Left renal cortex interstitium (tissue), 4 donors: ENCODE results near the gene CEP72. TPM values are rescaled to one million over a fixed set of nuclear protein-coding genes. Genes with fewer than 3 reads are reported as not detected.
"Not testable (repeated sequence)": the region's sequence is repeated elsewhere in the genome, so short reads cannot be mapped to it uniquely, and the experiment has no call there.

ENCODE experiments used
- DNase-seq, 4 donors: peaks; one replicate each; pipeline ENCODE4 v3.0.0-alpha.2; 2013; ENCODE audit warnings: low read depth in 4 of 4, low spot score in 2 of 4, missing footprints in 1 of 4
- polyA plus RNA-seq, 4 donors: library from polyadenylated mRNA; unstranded; fragments of 120-200 nt; gene quantifications; one replicate each; pipeline ENCODE4 v1.2.1, GENCODE V29; 2013; ENCODE audit not compliant: insufficient read length in 4 of 4

CEP72 gene, protein sequence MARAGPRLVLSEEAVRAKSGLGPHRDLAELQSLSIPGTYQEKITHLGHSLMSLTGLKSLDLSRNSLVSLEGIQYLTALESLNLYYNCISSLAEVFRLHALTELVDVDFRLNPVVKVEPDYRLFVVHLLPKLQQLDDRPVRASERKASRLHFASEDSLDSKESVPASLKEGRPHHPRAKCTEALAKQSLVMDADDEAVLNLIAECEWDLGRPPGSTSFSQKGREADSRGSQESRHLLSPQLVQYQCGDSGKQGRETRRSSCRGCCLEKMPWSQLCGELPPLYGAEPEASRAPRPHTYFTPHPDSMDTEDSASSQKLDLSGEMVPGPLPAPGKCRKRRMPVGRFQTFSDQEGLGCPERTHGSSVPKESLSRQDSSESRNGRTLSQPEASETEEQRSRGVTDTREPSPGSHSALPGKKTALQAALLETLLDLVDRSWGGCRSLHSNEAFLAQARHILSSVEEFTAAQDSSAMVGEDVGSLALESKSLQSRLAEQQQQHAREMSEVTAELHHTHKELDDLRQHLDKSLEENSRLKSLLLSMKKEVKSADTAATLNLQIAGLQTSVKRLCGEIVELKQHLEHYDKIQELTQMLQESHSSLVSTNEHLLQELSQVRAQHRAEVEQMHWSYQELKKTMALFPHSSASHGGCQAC
- polyA plus RNA-seq: 10 to 100 TPM in 2 of 4 donors, 1 to 10 TPM in 2; 6.1 to 14.4 (median 9.6) TPM

DNA sequence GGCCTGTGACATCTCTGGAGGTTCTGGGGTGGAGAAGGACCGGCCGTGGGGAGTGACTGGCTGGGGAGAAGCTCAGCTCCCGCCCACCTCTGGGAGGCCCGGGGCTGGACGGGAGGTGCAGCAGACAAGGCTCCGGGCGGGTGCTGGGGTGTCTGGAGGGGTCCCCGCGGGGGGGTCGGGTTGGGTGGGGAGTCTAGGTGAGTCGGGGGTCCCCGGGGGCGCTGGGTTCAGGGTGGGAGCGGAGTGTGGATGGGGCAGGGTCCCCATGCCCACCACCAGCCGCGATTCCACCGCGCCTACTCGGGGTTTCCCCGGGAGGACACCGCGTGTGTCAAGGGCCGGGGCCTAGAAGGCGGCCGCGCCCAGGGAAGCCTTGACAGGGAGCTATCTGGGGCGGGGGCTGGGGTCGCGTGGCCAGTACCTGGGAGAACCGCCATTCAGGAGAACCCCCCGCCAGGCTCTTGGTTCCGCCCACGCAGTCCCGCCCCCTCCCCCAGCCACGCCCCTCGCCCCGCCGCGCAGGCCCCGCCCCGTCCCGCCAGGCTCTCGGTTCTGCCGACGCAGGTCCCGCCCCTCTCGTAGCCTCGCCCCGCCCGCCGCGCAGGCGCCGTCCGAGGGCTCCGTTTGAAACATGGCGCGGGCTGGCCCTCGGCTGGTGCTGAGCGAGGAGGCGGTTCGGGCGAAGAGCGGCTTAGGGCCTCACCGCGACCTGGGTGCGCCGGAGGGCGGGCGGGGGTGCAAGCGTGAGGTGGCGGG, at the start of gene CEP72:
Gene CEP72 (plus strand): TSS at position 610 of the 756 bp plus-strand sequence. CDS start 22 bp downstream, at position 632.
- DNase-seq: peak in 3 of 4 donors; percentile 62 to 74 (median 72)

DNA sequence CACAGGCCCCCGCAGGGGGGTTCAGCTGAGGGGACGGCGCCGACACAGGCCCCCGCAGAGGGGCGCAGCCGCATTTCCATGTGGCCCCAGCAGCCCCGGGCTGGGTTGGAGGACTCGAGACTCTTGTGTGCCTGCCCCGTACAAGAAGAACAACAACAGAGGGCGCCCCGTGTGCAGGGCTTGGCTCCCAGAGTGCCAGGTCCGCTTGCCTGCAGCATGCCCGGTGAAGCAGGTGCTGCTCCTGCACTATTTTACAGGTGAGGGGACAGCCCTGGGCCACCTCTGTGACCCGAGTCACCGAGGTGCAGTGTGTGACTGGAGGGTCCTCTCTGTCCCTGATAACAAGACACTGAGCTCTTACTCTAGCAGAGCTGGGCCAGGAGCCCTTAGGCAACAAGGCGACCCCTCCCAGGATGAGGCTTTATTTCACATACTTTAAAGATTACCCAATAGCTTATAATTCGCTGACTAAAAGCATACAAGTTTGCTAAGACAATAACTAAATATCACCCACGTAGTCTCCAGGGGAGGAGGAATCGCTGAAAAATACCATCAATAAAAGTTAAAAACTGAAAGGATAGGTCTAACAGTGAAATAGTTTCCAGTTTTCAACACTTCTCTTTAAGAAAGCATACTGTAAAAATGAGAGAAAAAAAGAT, 46.2 kb upstream of the CEP72 start:
- DNase-seq: no peak

DNA sequence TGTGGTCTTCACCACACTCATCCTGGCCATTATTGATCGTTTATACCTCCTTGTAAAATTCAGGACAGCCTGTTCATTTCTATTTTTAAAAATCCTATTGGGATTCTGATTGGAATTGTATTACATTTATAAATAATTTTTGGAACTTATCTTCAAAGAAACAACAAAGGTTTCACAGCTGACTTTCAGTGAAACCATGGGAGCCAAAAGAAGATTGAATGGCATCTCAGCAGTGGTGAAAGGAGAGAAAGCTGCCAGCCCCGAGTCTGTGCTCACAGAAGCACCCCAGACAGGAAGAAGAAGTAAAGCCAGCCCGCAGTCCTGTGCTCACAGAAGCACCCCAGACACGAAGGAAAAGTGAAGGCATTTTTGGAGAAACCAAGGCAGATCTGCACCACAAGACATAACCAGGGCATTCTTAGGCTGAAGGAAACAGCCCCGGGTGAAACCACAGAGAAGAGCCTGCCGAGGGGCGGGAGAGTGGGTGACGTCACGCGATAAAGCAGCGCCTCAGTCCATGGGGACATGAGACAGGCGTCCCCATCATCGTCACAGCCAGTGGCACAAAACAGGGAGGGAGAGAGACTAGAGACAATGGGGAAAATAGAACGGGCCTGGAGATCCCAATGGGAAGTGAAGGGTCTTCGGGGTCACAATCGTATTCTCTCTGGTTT, 45.4 kb upstream of the CEP72 start:
- DNase-seq: no peak

DNA sequence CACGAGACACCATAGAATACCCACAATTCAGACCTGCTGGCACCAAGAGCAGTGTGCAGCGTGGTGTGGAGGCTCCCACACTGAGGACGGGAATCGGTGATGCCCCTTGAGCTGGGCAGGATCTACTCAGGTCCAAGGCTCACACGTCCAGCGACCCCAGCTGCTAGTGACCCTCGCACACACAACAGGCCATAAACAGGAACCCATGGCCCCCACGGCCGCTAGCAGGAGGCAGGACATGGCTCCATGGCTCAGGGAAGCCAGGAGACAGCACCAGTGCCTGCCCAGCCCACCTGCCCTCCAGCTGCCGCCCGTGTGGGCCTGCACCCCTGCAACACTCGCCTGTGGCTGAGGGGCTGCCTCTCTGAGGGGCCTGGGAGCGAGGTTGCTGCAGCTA, 44.5 kb upstream of the CEP72 start:
- no peak for DNase-seq

DNA sequence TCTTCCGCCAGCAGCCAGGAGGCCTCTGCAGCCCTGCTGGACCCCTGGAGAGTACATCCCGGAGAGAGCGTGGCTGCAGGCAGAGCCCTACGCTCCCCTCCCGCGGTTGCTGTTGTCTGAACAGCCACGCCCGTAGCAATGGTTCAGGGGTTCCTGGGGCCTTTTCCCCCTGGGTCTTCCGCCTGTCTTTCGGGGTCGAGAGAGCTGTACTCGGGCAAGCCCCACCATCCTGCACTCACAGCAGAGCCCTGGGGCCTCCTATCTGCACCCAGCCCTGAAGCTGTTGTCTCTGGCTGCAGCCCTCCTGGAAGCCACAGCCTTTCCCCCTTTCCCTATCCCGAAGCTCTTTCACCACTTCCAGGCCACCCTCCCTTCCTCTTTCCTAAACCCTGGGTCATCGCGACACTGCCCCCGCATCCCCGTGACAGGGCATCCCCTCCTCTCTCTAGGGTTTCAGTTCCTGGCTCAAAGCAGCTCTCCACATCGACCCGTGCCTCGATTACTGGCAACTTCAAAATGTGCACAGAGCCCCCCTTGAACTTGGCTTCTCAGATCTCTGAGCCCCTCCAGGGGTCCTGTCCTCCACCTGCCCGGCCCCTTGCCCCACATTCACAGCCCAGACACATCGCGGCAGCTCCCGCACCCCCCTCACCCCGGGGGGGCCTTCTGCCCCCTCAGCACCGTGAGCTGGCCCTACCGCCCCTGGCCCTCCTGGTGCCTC, 43.9 kb upstream of the CEP72 start:
- no peak for DNase-seq

DNA sequence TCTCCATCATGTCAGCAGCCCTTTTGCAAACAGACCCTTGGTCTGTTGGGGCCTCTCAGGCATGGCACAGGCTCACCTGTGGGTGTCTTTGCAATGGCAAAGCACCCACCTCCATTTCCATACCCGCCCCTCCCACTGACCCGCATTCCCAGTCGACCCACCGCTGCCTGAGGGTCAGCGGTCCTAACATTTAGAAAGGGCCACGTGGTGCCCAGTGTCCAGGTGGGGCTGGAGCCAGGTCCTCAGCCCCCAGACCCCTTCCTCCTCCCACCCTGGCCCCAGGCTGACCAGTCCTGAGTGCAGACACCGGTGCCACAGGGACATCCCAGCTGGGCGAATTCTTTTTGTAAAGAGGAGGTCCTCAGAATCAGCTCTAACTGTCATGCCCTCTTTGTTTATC, 43.3 kb upstream of the CEP72 start:
- no peak for DNase-seq

DNA sequence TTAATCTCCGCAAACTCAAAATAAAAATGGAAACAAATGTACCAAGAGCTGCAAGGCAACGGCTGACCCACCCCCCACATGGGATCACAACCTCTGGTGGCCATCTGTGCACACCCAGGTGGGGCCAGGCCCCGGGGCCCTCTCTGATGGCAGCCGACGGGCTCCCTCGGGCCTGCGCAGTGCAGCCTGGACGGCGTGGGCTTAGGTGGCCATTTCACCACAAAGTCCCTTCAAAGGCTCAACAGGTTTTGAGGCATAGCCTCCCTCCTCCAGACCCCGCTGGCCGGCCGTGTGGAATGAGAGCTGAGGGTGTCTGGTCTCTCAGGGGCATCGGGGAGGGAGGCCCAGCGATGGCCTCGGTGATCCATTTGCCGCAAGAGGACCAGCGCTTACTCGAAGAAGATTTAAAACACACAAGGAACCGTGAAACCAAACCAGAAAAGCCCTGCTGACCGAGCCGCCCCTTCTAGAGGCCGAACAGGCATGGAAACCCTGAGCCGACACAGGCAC, 42.7 kb upstream of the CEP72 start:
- no peak for DNase-seq

DNA sequence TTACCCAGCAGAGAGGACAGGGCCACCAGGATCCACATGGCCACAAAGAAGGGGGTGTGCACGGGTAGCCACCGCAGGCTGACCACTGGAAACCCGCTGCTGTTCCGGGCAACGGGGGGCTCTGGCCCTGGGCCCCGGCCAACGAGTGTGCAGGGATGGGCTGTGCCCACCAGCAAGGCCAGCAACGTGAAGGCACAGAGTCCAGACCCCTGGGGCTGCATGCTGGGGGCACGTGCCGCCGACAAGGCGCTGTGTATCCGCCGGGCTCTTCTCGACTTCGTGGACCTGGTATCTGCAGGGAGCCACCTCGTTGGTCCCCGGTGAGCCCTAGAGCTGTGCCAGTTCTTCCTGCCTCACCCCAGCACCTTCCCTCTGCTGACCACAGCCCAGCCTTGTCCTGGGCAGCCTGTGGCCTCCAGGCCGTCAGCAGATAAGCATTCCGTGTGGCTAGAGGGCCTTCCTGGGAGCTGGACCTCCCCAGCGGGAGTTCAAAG, 42.2 kb upstream of the CEP72 start:
- DNase-seq: no peak

DNA sequence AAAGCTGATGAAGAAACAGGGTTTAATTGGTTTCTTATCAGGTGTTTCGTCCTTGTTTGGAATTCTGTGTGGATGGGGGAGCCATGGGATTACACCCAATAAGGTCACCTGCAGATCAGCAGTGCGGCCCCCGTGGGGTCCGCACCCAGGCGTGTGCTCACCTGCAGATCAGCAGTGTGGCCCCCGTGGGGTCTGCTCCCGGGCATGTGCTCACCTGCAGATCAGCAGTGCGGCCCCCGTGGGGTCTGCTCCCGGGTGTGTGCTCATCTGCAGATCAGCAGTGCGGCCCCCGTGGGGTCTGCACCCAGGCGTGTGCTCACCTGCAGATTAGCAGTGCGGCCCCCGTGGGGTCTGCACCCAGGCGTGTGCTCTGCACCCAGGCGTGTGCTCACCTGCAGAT, 41.7 kb upstream of the CEP72 start:
- DNase-seq: no peak

DNA sequence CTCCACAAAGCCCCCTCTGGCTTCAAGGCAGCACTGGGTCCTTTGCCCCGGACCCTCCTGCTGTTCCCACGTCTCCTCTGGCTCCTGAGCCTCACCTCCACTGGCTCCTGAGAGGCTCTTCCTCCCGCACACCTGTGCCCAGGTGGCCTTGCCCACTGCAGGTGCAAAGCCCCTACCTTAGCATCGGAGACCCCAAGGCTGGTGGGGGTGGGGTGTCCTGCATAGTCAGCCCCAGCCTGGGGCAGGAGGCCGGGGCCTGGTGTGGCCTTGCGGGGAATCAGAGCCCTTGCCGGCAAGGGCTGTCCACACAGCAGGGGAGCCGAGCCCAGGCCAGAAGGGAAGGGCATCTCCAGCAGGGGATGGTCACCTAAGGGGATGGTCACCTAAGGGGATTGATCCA, 41.3 kb upstream of the CEP72 start:
- no peak for DNase-seq

DNA sequence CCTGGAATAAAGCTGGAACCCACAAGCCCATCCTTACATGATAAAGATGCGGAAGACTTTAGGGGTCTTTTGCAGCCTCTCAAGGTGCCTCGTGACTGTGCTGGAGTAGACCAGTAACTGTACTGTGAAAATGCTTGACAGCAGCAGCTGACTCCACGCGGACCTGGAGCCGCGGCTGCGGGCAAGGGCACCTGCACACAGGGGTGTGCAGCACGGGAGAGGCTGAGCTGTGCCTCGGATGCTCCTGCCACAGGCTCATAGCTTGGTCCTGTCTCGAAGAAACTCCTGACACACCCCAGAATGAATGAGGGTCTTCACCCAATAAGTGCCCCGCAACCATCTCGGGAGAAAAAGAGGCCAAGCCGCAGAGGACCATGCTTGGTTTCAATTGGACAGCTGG, 40.3 kb upstream of the CEP72 start:
- DNase-seq: no peak

DNA sequence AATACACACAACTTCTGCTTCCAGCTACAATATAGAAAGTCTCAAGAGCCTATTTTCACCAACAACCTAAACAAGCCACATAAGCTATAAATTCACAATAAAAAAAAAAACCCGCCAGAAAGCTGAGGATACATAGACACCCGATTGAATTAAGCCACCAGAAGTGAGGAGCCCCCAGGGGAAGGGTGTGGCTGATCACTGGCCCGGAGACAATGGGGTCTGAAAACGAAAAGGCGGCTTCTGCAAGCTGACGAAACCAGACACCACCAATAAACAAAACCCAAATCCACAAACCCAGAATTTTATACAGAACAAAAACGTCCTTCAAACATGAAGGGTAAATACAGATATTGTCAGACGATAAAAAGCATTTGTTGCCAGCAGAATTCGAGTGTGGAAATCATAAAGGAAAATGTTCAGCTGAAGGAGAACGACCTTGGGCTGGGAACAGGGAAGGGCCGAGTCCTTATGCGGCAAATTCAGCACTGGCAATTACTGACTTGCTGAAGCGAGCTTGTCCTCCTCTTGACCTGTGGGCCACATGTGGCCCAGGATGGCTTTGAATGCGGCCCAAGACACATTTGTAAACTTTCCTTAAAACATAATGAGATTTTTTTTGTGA, 39.6 kb upstream of the CEP72 start:
- DNase-seq: no peak

DNA sequence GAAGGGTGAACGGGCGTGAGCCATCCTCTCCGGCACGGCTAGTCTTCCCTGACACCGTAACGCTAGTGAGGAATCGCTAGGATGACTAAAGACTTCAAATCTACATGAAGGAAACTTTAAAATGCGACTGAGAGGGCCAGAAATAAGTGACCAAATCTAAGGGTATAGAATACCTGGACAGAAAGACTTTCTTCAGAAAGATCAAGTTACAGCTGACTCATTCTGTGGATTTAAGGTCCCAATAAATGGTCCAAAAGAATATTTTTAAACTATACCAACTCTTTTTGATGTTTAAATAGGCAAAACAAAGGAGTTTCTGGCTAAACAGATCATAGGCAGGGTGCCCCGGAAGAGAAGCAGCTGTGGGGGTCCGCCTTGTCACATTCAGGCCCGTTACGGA, 38.9 kb upstream of the CEP72 start:
- no peak for DNase-seq

DNA sequence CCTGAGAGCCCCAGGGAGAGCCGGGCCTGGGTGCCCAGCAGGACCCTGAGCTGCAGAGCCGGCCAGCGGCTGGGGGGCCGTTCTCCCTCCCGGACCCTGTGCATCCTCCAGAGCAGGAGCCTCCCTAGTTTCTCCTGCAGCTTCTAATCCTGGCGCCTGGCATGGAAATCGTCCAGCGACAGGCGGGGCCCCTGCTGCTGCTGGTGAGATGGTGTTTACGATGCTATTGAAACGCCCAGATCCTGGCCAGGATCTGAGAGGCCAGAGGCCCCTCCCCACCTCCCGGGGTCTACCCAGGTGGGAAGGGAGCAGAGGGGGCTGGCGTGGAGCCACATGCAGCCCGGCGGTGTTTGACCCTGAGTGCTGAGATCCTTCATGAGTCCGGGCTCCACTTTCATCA, 38.2 kb upstream of the CEP72 start:
- no peak for DNase-seq

DNA sequence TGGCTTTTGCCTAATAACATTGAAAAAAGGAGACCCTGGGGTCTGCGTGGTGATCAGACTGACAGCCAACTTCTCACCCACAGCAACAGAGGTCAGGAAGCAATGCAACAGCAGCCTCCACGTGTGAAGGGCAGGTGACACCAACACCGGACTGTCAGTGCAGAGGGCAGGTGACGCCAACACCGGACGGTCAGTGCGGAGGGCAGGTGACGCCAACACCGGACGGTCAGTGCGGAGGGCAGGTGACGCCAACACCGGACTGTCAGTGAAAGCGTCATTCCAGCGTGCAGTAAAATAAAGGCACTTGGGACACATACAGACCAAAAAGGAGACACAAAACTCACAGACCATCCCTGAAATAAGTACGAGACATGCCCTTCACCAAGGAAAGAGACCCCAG, 37.2 kb upstream of the CEP72 start:
- DNase-seq: no peak

DNA sequence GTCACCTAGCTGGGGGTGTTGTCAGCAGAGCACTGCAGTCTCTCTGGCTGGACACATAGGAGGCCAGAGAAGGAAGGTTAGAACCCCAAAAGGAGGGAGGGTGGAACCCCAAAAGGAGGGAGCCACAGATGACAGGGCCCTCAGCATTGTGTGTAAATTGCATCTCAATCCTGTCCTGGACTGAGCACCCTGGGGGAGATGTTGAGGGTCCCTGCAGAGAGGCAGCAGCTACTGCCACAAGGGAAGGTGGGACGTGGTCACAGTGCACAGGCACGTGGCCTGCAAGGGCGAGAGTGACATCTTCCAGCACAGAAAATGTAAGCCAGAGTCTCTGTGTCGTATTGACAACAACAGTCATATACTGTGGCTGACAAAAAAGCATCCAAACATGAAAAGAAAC, 36.5 kb upstream of the CEP72 start:
- no peak for DNase-seq

DNA sequence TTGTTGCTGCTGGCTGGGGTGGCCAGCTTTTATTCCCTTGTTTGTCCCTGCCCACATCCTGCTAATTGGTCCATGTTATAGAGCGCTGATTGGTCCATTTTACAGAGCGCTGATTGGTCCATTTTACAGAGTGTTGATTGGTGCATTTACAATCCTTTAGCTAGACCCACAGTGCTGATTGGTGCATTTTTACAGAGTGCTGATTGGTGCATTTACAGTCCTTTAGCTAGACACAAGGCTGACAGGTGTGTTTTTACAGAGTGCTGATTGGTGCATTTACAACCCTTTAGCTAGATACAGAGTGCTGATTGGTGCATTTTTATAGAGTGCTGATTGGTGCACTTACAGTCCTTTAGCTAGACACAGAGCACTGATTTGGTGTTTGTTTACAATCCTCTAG, 34.9 kb upstream of the CEP72 start:
- not testable (repeated sequence) for DNase-seq

DNA sequence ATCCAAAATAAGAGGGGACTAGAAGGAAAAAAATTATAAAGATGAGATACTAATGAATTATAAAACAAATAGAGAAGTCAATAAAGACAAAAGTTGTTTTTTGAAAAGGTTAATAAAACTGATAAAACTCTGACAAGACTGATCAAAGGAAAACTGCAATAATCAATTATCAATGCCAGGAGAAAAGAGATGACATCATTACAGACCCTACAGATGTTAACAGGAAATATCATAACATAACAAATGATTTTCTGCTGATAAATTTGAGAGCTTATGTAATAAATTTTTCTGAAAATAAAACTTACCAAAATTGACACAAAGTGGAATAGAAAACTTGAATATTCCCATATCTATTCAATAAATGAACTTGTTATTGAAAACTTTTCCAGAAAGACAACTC, 34.3 kb upstream of the CEP72 start:
- DNase-seq: no peak

DNA sequence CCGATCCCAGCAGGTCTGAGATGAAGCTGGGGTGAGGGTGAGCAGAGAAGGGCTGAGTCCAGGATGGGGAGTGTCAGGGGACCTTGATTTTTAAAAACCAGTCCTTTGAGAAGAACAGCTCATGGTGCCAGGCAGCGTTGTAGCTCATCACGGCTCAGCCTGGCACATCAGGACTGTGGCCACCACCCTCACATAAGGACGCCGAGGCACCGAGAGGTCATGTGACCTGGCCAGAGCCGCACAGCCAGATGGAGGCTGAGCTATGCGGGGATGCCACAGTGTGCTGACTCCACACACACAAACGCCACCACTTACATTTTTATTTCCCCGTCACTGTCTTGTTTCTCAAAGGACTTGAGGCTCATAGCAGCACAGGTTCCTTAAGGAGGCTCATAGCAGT, 32.9 kb upstream of the CEP72 start:
- no peak for DNase-seq
